SK-N-SH (cell line): ENCODE data around the gene RABGAP1L. TPM values are rescaled to one million over a fixed set of nuclear protein-coding genes. Genes with fewer than 3 reads are reported as not detected.

Experiments
- CTCF ChIA-PET: fragments of 300-600, 350-600 bp; formaldehyde crosslinking; extraction: SDS; loops from one replicate; lab custom pipeline; 2021; lab: Yijun Ruan, JAX
- POLR2A ChIA-PET: fragments of 350-600 bp; sonication (Branson Sonifier 250); formaldehyde crosslinking; extraction: SDS; loops from one replicate; lab custom pipeline; 2020; ENCODE audit warnings: antibody characterized with exemption, inconsistent platforms; lab: Yijun Ruan, JAX
- DNase-seq: peaks from one replicate; pipeline ENCODE4 v3.0.0; 2012
- H2AFZ ChIP-seq: fragments of 200-600 bp; sonication (generic); 2 replicates; pipeline ENCODE4 v1.8.1; 2016; ENCODE audit warnings: antibody characterized with exemption, mild to moderate bottlenecking, low read depth
- H3F3A ChIP-seq: fragments of 200-600 bp; sonication (generic); replicated peaks from 2 replicates; pipeline ENCODE3; 2016; ENCODE audit warnings: antibody characterized with exemption, mild to moderate bottlenecking; ENCODE audit not compliant: insufficient read depth
- H3K27ac ChIP-seq, 2 experiments: fragments of 200-500 bp in 1 of 2; fragments of 200-600 bp in 1 of 2; sonication (Bioruptor generic) in 1 of 2; sonication (generic), shearing (Covaris generic) in 1 of 2; 2 replicates each; pipeline versions ENCODE4 v1.5.1 to v1.6.1; 2014 to 2016; ENCODE audit warnings: low read depth in 2 of 2, inconsistent platforms in 1 of 2, low read length in 1 of 2, mild to moderate bottlenecking in 1 of 2, mixed read lengths in 1 of 2
- H3K27me3 ChIP-seq: fragments of 200-600 bp; sonication (generic), shearing (Covaris generic); 2 replicates; pipeline ENCODE4 v1.6.1; 2016; ENCODE audit warnings: mixed run types; ENCODE audit not compliant: insufficient read depth
- H3K36me3 ChIP-seq, 2 experiments: fragments of 200-500 bp in 1 of 2; fragments of 200-600 bp in 1 of 2; sonication (Bioruptor generic) in 1 of 2; sonication (generic) in 1 of 2; replicated peaks in 1 of 2; 2 replicates each; pipeline versions ENCODE3 to v1.5.1; 2014 to 2016; ENCODE audit warnings: low read length in 1 of 2, mild to moderate bottlenecking in 1 of 2; ENCODE audit not compliant: insufficient read depth in 2 of 2, control insufficient read depth in 1 of 2
- H3K4me1 ChIP-seq, 2 experiments: fragments of 200-500 bp in 1 of 2; fragments of 200-600 bp in 1 of 2; sonication (Bioruptor generic) in 1 of 2; sonication (generic), shearing (Covaris generic) in 1 of 2; 2 replicates each; pipeline versions ENCODE4 v1.5.1 to v1.6.1; 2014 to 2016; ENCODE audit warnings: low read depth in 1 of 2, low read length in 1 of 2, mixed run types in 1 of 2; ENCODE audit not compliant: insufficient read depth in 2 of 2, control insufficient read depth in 1 of 2
- H3K4me2 ChIP-seq: fragments of 200-600 bp; sonication (generic), shearing (Covaris generic); 2 replicates; pipeline ENCODE4 v1.6.1; 2017; ENCODE audit warnings: mixed run types
- H3K4me3 ChIP-seq, 2 experiments: fragments of 200-500 bp in 1 of 2; fragments of 200-600 bp in 1 of 2; sonication (Bioruptor generic) in 1 of 2; sonication (generic), shearing (Covaris generic) in 1 of 2; 2 replicates each; pipeline versions ENCODE4 v1.5.1 to v1.8.1; 2014 to 2016; ENCODE audit warnings: low read depth in 2 of 2, inconsistent platforms in 1 of 2, low read length in 1 of 2, mild to moderate bottlenecking in 1 of 2, mixed read lengths in 1 of 2, moderate library complexity in 1 of 2
- H3K79me2 ChIP-seq: fragments of 200-600 bp; sonication (generic); 2 replicates; pipeline ENCODE4 v1.8.1; 2017; ENCODE audit warnings: mild to moderate bottlenecking; ENCODE audit not compliant: insufficient read depth
- H3K9ac ChIP-seq: fragments of 200-600 bp; sonication (generic); 2 replicates; pipeline ENCODE4 v1.6.1; 2017; ENCODE audit warnings: mixed run types
- H3K9me2 ChIP-seq: fragments of 200-600 bp; sonication (generic); 2 replicates; pipeline ENCODE4 v1.6.1; 2017; ENCODE audit warnings: mixed run types
- H3K9me3 ChIP-seq: fragments of 200-600 bp; sonication (generic); 2 replicates; pipeline ENCODE4 v1.6.1; 2017; ENCODE audit warnings: mixed run types, mild to moderate bottlenecking, moderate library complexity
- H4K20me1 ChIP-seq: fragments of 200-600 bp; sonication (generic); 2 replicates; pipeline ENCODE4 v1.6.1; 2017; ENCODE audit warnings: mild to moderate bottlenecking, mixed run types; ENCODE audit not compliant: insufficient read depth
- CHD2 ChIP-seq: fragments of 150-350 bp; IDR thresholded peaks from 2 replicates; pipeline ENCODE4 v1.6.1; 2018; ENCODE audit warnings: low read length; ENCODE audit not compliant: partially characterized antibody
- ELF1 ChIP-seq: IDR thresholded peaks from 2 replicates; pipeline ENCODE4 v1.4.0; 2012
- FOXJ3 ChIP-seq: sonication (generic); formaldehyde crosslinking; IDR thresholded peaks from 2 replicates; pipeline ENCODE4 v1.5.1; 2020; ENCODE audit warnings: mild to moderate bottlenecking, missing genetic modification reagents
- GABPA ChIP-seq: IDR thresholded peaks from 2 replicates; pipeline ENCODE4 v1.4.0; 2012; ENCODE audit warnings: low read depth, mild to moderate bottlenecking
- JUND ChIP-seq: IDR thresholded peaks from 2 replicates; pipeline ENCODE4 v1.4.0; 2012
- MEF2A ChIP-seq: IDR thresholded peaks from 2 replicates; pipeline ENCODE4 v1.4.0; 2012; ENCODE audit warnings: low read depth, borderline replicate concordance
- MXI1 ChIP-seq: IDR thresholded peaks from 2 replicates; pipeline ENCODE4 v1.6.1; 2012; ENCODE audit warnings: mild to moderate bottlenecking, low read depth, low read length, improper control_type of control experiment
- NRF1 ChIP-seq: IDR thresholded peaks from 2 replicates; pipeline ENCODE4 v1.6.1; 2012; ENCODE audit warnings: low read depth, mild to moderate bottlenecking, low read length
- POLR2AphosphoS5 ChIP-seq: IDR thresholded peaks from 2 replicates; pipeline ENCODE4 v1.6.1; 2012; ENCODE audit warnings: low read depth, low read length
- RXRA ChIP-seq: IDR thresholded peaks from 2 replicates; pipeline ENCODE4 v1.4.0; 2012; ENCODE audit warnings: low read depth, mild to moderate bottlenecking, borderline replicate concordance
- SIN3A ChIP-seq: IDR thresholded peaks from 2 replicates; pipeline ENCODE4 v1.6.1; 2012; ENCODE audit warnings: low read depth, mild to moderate bottlenecking, low read length, moderate library complexity, borderline replicate concordance
- TAF1 ChIP-seq: IDR thresholded peaks from 2 replicates; pipeline ENCODE4 v1.6.1; 2012; ENCODE audit warnings: low read depth, mild to moderate bottlenecking, low read length, moderate library complexity, borderline replicate concordance
- WGBS: methylation state at CpG from one replicate; pipeline ENCODE4 v1.1.6; 2017; ENCODE audit warnings: low lambda C conversion rate; 5-methylcytosine and 5-hydroxymethylcytosine counted together
- polyA plus RNA-seq, 3 experiments: library from polyadenylated mRNA; depleted of rRNA; stranded (reverse); fragments of >200 nt; gene quantifications; 2 replicates each; pipeline ENCODE4 v1.2.3, GENCODE V29; 2012
- TF ChIP-seq, protein P1 (sequence below): fragments of 200-600 bp; sonication (generic); IDR thresholded peaks from 2 replicates; pipeline ENCODE4 v1.6.1; 2017; ENCODE audit warnings: antibody characterized with exemption, mild to moderate bottlenecking, moderate library complexity
- TF ChIP-seq, protein P2 (sequence below): fragments of 150-350 bp; IDR thresholded peaks from 2 replicates; pipeline ENCODE4 v1.6.1; 2017; ENCODE audit warnings: antibody characterized with exemption, low read length, low read depth, borderline replicate concordance
- TF ChIP-seq, protein P3 (sequence below): IDR thresholded peaks from 2 replicates; pipeline ENCODE4; 2012
- TF ChIP-seq, protein P4 (sequence below): IDR thresholded peaks from 2 replicates; pipeline ENCODE4 v1.4.0; 2012; ENCODE audit warnings: low read depth, borderline replicate concordance

RABGAP1L gene
- polyA plus RNA-seq, 1 of the 3 experiments (the other 2 are of a cell fraction) = 7.2 TPM

DNA sequence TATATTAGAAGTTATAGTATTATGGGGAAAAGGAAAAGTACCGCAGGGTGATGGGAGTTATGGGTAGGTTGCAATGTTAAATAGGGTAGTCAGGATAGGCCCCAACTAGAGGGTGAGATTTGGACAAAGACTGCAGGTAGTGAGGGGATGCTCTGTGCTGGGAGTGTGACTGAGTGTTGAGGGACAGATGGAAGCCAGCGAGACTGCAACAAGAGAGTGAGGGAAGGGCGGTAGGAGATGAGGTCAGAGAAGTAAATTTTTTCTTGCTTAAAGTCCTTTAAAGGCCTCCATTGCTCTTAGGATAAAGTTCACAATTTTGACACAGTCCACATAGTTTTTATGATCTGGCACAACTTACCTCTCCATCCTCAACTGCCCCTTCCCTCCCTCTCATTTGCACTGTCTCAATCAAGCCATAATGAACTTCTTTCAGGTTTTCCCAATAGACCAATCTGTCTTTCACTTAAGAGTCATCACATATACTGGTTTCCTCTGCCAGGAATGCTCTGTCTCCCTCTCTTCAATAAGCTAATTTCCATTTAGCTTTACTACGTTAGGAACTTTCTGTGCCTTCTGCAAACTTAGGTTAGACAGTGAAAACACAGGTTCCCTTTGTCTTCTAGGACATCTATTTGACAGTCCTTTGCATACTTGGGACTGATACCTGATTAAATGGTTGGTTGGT, 602.7 kb downstream of the RABGAP1L start:
- ChIA-PET POLR2A (no interaction called here), CTCF (interaction anchor here (0.9 to 1.3 kb wide), 3 partner anchors 12 to 237 kb away, joined by 3 to 4 read pairs (median 3); no protein-coding TSS in a partner anchor)
- H3K27me3 ChIP-seq = no peaks in the 10 kb centered on the region
- H4K20me1 ChIP-seq = no peaks in the 10 kb centered on the region
- H3K4me3 ChIP-seq = no peak overlapping the region
- no peaks in the 10 kb centered on the region for H3K4me1 ChIP-seq
- H3K79me2 ChIP-seq = no peaks in the 10 kb centered on the region
- TF ChIP-seq, protein P1, sequence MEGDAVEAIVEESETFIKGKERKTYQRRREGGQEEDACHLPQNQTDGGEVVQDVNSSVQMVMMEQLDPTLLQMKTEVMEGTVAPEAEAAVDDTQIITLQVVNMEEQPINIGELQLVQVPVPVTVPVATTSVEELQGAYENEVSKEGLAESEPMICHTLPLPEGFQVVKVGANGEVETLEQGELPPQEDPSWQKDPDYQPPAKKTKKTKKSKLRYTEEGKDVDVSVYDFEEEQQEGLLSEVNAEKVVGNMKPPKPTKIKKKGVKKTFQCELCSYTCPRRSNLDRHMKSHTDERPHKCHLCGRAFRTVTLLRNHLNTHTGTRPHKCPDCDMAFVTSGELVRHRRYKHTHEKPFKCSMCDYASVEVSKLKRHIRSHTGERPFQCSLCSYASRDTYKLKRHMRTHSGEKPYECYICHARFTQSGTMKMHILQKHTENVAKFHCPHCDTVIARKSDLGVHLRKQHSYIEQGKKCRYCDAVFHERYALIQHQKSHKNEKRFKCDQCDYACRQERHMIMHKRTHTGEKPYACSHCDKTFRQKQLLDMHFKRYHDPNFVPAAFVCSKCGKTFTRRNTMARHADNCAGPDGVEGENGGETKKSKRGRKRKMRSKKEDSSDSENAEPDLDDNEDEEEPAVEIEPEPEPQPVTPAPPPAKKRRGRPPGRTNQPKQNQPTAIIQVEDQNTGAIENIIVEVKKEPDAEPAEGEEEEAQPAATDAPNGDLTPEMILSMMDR = no peak
- TF ChIP-seq RXRA (no peak), ELF1 (no peak), JUND (no peak), MXI1 (no peak), CHD2 (no peak), GABPA (no peak), MEF2A (no peak), NRF1 (no peak), SIN3A (no peak), TAF1 (no peak), POLR2AphosphoS5 (no peak), FOXJ3 (CRISPR knock-in tag) (no peak)
- TF ChIP-seq, protein P2, sequence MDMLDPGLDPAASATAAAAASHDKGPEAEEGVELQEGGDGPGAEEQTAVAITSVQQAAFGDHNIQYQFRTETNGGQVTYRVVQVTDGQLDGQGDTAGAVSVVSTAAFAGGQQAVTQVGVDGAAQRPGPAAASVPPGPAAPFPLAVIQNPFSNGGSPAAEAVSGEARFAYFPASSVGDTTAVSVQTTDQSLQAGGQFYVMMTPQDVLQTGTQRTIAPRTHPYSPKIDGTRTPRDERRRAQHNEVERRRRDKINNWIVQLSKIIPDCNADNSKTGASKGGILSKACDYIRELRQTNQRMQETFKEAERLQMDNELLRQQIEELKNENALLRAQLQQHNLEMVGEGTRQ = no peak
- TF ChIP-seq, protein P3, sequence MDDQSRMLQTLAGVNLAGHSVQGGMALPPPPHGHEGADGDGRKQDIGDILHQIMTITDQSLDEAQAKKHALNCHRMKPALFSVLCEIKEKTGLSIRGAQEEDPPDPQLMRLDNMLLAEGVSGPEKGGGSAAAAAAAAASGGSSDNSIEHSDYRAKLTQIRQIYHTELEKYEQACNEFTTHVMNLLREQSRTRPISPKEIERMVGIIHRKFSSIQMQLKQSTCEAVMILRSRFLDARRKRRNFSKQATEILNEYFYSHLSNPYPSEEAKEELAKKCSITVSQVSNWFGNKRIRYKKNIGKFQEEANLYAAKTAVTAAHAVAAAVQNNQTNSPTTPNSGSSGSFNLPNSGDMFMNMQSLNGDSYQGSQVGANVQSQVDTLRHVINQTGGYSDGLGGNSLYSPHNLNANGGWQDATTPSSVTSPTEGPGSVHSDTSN = no peak
- TF ChIP-seq, protein P4, sequence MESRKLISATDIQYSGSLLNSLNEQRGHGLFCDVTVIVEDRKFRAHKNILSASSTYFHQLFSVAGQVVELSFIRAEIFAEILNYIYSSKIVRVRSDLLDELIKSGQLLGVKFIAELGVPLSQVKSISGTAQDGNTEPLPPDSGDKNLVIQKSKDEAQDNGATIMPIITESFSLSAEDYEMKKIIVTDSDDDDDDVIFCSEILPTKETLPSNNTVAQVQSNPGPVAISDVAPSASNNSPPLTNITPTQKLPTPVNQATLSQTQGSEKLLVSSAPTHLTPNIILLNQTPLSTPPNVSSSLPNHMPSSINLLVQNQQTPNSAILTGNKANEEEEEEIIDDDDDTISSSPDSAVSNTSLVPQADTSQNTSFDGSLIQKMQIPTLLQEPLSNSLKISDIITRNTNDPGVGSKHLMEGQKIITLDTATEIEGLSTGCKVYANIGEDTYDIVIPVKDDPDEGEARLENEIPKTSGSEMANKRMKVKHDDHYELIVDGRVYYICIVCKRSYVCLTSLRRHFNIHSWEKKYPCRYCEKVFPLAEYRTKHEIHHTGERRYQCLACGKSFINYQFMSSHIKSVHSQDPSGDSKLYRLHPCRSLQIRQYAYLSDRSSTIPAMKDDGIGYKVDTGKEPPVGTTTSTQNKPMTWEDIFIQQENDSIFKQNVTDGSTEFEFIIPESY = no peak
- TF ChIP-seq, all 33 proteins: peak for 0
- Histone ChIP-seq H3K27ac (no peak overlapping the region), H3K4me2 (no peak overlapping the region), H2AFZ (no peak overlapping the region), H3K9ac (no peak overlapping the region), H3K36me3 (no peaks in the 10 kb centered on the region), H3K9me3 (no peaks in the 10 kb centered on the region), H3K9me2 (no peaks in the 10 kb centered on the region), H3F3A (no peaks in the 10 kb centered on the region)
- DNase-seq = no peak
- 96% methylated on average over 4 of the region's 4 CpGs for WGBS
